PFSK-1 (cell line): ENCODE measurements around the gene SLC6A9.

Experiments
- FOXP2 ChIP-seq: optimal IDR thresholded peaks from 2 replicates; pipeline ENCODE3; 2011; ENCODE audit warnings: borderline replicate concordance, control low read depth, inconsistent platforms; ENCODE audit not compliant: insufficient read depth; ENCODE audit errors: extremely low read length, extremely low read depth
- POLR2AphosphoS5 ChIP-seq: IDR thresholded peaks from 2 replicates; pipeline ENCODE4 v1.6.1; 2012; ENCODE audit warnings: low read depth, mild to moderate bottlenecking, control low read depth, low read length, moderate library complexity
- REST ChIP-seq, 2 experiments: IDR thresholded peaks; 2 replicates each; pipeline versions ENCODE4 v1.6.1 to v1.8.0; 2011 to 2012; ENCODE audit warnings: low read depth in 2 of 2, low read length in 2 of 2, control low read depth in 1 of 2, inconsistent platforms in 1 of 2, mild to moderate bottlenecking in 1 of 2, moderate library complexity in 1 of 2; ENCODE audit not compliant: insufficient read depth in 1 of 2
- SIN3A ChIP-seq: IDR thresholded peaks from 2 replicates; pipeline ENCODE4 v1.6.1; 2012; ENCODE audit warnings: mild to moderate bottlenecking, low read length, moderate library complexity, borderline replicate concordance; ENCODE audit not compliant: insufficient read depth
- TAF1 ChIP-seq: IDR thresholded peaks from 2 replicates; pipeline ENCODE4 v1.6.1; 2012; ENCODE audit warnings: low read length, control low read depth, borderline replicate concordance; ENCODE audit not compliant: insufficient read depth

The SLC6A9 gene

GRCh38 chr1:44021156-44021555, 10.1 kb downstream of the SLC6A9 start:
- TF ChIP-seq SIN3A (no peak), REST (IDR thresholded peaks at IDR 0.05; ENCODE audit: insufficient read depth in 1 of 2, low read depth in 2 of 2, low read length in 2 of 2) (no peak), FOXP2 (no peak), POLR2AphosphoS5 (no peak), TAF1 (no peak)

- TF ChIP-seq TAF1, result no peak
- TF ChIP-seq POLR2AphosphoS5, result no peak
- no peak for TF ChIP-seq SIN3A
- no peak for TF ChIP-seq FOXP2
- TF ChIP-seq REST (IDR thresholded peaks at IDR 0.05; ENCODE audit: insufficient read depth in 1 of 2, low read depth in 2 of 2, low read length in 2 of 2), result no peak
These were observed 10.8 kb downstream of the SLC6A9 start for GRCh38 chr1:44020464-44020863.

GRCh38 chr1:44019466-44019948, 11.8 kb downstream of the SLC6A9 start:
- TF ChIP-seq POLR2AphosphoS5 (no peak), FOXP2 (no peak), REST (IDR thresholded peaks at IDR 0.05; ENCODE audit: insufficient read depth in 1 of 2, low read depth in 2 of 2, low read length in 2 of 2) (no peak), TAF1 (no peak), SIN3A (no peak)

- TF ChIP-seq FOXP2, result no peak
- no peak for TF ChIP-seq SIN3A
- TF ChIP-seq TAF1, result no peak
- TF ChIP-seq REST (IDR thresholded peaks at IDR 0.05; ENCODE audit: insufficient read depth in 1 of 2, low read depth in 2 of 2, low read length in 2 of 2), result no peak
- no peak for TF ChIP-seq POLR2AphosphoS5
These were observed 14.3 kb downstream of the SLC6A9 start for GRCh38 chr1:44016890-44017400.

DNA sequence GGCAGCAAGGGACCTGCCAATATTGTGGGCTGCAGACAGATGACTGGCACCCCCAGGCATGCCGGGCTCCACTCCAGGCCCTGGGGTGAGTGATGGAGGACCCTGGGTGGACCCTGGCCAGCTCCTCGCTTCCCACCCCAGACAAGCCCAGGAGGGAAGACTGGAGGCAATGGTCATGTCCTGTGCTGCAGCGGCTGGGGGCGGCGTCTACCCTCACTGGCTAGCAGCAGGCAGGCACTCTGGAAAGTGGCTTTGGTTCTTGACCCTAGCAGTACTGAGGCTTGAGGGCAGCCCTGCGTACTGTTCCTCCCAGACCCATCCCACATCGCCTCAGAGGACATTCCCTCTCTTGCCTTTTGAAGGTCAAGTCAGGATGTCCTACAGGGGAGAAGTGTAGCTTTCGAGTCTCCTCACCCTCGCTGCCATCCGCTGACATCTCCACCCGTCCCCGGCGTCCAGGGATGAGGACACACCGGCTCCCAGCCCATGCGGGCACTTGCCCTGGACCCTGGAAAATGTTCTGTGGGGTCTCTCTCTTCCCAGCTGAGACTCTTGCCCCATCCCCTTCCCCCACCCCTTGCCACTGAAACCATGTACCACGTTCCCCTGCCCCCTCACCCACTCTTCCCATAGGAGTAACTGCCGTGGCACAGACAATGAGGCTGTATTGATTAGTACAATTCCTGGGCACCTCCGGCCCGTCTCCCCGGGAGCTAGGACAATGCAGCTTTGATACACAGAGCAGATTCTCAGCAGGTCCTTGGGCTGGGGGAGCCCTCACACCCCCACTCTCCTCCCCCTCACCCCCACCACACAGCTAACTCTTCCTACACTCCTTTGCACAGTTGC, 15.0 kb downstream of the SLC6A9 start:
- TF ChIP-seq TAF1, result no peak
